HG03045 (cell line): ENCODE measurements around the gene ZNF823.

Experiments used
- ATAC-seq: cut with Tn5 transposase; IDR thresholded peaks from one replicate; pipeline ENCODE4 v1.9.1; 2021; ENCODE audit warnings: mild to moderate bottlenecking, moderate library complexity; ENCODE audit not compliant: unreplicated experiment

ZNF823 gene

GRCh38 chr19:11737964-11738745 is 591 bp downstream of the ZNF823 start:
- ATAC-seq: peak; percentile 32

- no peak for ATAC-seq
These were observed 2.0 kb downstream of the ZNF823 start for GRCh38 chr19:11736696-11737095.

- ATAC-seq: no peak
These were observed 3.4 kb downstream of the ZNF823 start for GRCh38 chr19:11735375-11735774.

GRCh38 chr19:11729586-11729985 is 9.2 kb downstream of the ZNF823 start:
- ATAC-seq: no peak

- ATAC-seq: no peak
These were observed 16.3 kb downstream of the ZNF823 start for GRCh38 chr19:11722414-11722813.

GRCh38 chr19:11721681-11722080 is 17.1 kb downstream of the ZNF823 start:
- ATAC-seq: no peak

- ATAC-seq: no peak
These were observed 28.4 kb downstream of the ZNF823 start for GRCh38 chr19:11710313-11710712.

- ATAC-seq: no peak
These were observed 30.3 kb downstream of the ZNF823 start for GRCh38 chr19:11708457-11708856.

- ATAC-seq: no peak
These were observed 33.3 kb downstream of the ZNF823 start for GRCh38 chr19:11705474-11705873.

- ATAC-seq: no peak
These were observed 34.1 kb downstream of the ZNF823 start for GRCh38 chr19:11704626-11705025.

GRCh38 chr19:11699931-11700794 is 38.6 kb downstream of the ZNF823 start:
- no peak for ATAC-seq

- no peak for ATAC-seq
These were observed 40.5 kb downstream of the ZNF823 start for GRCh38 chr19:11698231-11698630.

GRCh38 chr19:11697284-11697855 is 41.4 kb downstream of the ZNF823 start:
- ATAC-seq: no peak

- peak; percentile 76 for ATAC-seq
These were observed 44.0 kb downstream of the ZNF823 start for GRCh38 chr19:11694533-11695439.

- ATAC-seq: no peak
These were observed 44.9 kb downstream of the ZNF823 start for GRCh38 chr19:11693505-11694499.

- no peak for ATAC-seq
These were observed 46.5 kb downstream of the ZNF823 start for GRCh38 chr19:11692127-11692790.

GRCh38 chr19:11685676-11686650 is 52.8 kb downstream of the ZNF823 start:
- no peak for ATAC-seq
